HG03159 (cell line): Measurements from ENCODE around the gene C11orf86.
A peak's percentile ranks its signal among the peaks of the same experiment; 100 is the strongest.
"Not testable (repeated sequence)": the region's sequence is repeated elsewhere in the genome, so short reads cannot be mapped to it uniquely, and the experiment has no call there.

Experiments
- ATAC-seq: cut with Tn5 transposase; IDR thresholded peaks from one replicate; pipeline ENCODE4 v1.9.1; 2021; ENCODE audit warnings: mild to moderate bottlenecking, moderate library complexity; ENCODE audit not compliant: unreplicated experiment

Gene C11orf86

GRCh38 chr11:66974724-66975404, at the start of gene C11orf86:
Gene C11orf86 (plus strand): TSS chr11:66975304. CDS start chr11:66975363, 59 bp downstream.
- ATAC-seq, result no peak

DNA sequence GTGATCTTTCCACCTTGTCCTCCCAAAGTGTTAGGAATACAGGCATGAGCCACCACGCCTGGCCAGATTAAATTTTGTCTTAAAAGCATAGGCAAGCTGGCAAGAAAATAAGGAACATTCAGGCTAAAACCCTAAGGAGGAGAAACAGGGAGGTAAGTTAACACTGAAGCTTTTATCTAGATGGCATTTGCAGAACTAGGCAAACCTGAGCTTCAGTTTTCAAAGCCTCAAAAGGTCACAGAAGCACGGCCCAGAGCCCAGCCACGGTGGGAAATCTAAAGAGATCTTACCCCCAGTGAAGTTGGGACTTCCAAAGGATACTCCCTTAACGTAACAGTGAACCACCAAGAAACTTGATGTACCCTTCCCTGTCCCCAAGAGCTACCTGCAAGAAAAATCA, 45.4 kb upstream of the C11orf86 start:
- no peak for ATAC-seq

DNA sequence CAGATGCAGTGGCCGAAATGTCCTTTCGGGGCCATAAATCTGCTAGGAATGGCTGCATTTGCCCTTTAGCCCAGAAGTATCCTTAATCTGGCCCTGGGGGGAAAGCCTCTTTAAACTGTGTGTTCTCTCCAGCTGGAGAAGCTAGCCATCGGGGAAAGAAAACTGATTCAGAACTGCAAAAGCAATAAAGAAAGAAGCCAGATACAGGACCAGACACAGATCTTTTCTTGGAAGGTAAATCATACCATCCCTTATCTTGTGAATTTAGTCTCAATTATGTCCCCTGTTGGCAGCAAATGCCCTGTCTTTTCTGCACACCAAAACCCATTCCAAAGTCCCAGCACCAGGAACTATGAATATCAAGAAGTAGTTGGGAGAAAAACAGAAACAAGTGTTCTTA, 42.6 kb upstream of the C11orf86 start:
- no peak for ATAC-seq

- no peak for ATAC-seq
Measured at GRCh38 chr11:66933531-66933930, 41.6 kb upstream of the C11orf86 start.

DNA sequence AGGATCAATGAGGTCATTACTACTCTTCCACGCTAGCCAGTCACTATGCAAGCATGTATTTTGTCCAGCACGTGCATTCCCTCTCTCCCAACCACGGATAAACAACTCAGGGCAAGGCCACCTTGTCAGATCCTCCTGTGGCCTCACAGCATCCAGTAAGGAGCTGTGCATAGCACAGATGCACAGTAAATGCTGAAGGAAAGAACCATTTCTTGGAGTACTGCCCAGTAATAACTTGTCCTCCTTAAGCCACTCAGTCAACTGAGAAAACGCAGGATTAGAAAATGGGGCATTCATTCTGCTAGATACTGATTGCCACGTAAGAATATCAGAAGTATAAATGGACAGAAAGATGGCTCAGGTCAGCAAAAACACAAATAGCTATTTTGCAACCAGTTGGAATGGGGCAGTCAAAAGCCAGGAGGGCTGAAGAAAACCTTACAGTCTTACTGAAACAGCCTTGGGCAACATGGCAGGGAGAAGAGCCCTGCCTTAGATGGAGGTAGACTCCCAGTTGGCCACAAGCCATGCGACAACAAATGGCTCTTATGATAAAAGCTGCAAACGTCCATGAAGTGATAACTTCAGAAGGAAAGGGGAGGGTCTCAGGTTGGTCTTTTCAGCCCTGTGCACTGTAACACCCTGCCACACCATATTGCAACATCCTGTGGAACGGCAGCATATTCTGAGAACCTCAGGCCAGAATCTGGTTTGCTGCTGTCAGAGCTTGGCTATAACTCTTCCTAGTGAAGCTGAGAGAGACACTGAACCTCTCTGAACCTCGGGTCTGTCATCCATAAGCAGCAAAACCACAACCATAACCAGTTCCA, 39.9 kb upstream of the C11orf86 start:
- ATAC-seq, result no peak

DNA sequence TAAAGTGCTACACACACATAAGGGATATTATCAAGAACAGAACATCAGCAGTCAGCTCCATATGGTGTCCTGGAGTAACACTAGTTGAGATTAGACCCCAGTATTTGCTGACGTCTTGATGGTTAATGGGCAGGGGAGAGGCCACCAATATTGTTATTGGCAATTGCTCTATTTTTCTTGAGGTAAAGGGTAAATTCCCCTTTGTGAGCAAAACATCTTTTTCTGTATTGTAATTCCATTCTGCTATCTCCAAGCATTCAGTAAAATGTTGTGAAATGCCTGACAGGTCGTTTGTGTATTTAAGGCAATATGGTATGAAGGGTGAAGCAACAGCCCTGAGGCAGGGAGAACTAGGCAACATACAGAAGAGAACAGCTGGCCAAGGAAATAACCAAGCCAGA, 38.8 kb upstream of the C11orf86 start:
- no peak for ATAC-seq

DNA sequence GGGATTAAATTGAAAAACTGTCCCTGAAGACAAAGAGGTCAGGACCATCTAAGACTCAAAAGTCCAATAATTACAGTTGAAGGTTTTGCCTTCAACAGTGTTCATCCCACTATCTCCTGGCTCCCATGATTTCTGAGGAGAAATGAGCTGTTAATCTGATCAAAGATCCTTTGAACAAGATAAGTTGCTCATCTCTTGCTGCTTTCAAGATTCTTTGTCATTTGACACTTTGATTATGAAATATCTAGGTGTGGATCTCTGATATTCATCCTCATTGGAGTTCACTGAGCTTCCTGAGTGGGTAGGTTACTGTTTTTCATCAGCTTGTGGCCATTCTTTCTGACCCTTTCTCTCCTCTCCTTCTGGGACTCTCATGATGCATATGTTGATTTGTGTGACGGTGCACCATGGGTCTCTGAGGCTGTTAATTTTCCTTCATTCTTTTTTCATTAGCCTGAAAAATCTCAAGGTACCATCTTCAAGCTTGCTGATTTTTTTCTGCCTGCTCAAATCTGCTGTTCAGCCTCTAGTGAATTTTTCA, 37.8 kb upstream of the C11orf86 start:
- no peak for ATAC-seq

DNA sequence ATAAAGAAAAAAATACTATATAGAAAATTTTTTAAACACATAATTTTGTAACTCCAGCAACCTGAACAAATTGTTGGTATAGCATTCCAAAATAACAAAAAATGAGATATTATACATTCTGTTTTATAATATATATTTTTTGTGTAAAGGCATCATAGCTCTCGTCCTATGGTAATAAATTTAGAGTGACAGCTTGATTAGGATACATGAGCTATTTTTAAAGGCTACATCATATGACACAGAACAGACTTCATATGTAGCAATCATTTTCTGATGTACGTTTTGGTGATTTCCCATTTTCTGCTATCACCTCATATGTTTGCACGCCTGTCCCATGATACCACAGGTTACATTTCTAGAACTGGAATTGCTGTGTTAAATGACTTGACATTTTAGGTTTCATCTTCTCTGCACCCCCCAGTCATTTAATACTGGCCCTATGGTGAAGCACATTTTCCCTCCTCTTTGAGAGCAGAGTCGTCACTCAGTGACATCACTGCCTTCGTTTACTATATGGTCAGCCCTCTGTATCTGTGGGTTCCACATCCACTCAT, 36.4 kb upstream of the C11orf86 start:
- no peak for ATAC-seq

- no peak for ATAC-seq
Measured at GRCh38 chr11:66950112-66950535, 25.0 kb upstream of the C11orf86 start.

- ATAC-seq, result no peak
Measured at GRCh38 chr11:66951135-66951534, 24.0 kb upstream of the C11orf86 start.

DNA sequence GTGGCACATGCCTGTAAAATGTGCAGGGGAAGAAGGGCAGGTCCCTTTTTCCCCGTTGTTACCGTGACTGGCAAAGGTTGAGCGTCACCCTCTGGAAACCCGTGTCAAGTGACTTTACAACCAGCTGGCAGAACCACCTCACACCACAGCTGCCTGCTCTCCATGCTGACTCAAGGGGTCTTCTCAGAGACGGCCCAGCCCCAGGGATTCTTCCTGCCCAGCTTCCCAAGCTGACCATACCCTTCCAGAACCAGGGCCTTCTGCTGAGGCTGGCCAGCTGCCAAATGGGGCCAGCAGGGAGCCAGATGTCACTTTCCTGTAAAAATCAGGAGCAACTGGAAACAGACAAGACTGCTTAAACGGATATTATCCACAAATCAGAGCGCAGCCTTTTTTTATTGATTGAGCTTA, 23.2 kb upstream of the C11orf86 start:
- ATAC-seq, result no peak

- ATAC-seq, result no peak
Measured at GRCh38 chr11:66953081-66953833, 21.8 kb upstream of the C11orf86 start.

DNA sequence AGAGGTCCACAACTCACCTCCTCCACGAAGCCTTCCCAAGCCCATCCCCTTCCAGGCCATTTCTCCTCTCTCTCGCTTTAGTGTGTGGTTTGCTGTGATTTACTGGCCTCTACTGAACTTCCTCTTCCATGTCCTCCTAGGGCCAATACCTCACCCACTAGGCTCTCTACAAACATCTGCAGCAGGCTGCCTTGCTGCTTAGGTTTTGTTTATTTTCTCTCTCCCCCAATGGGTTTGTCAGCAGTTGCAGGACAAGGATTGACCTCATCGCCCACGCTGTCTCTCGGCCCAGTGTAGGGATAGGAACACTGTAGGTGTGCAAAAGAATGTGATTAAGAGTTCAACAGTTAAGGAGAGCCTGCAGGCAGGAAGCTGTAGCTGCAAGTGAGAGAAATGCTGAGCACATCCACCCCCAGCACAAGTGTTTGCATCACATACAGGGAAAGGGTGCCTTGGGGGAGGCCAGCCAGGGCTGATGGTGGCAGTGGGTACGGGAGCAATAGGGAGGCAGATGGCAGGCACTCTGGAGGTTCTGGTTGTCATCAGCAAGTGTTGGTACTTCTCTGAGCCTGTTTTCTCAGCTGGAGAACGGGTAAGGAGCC, 18.3 kb upstream of the C11orf86 start:
- no peak for ATAC-seq

- peak; percentile 19 for ATAC-seq
Measured at GRCh38 chr11:66957971-66958231, 17.2 kb upstream of the C11orf86 start.

- ATAC-seq, result peak; percentile 89
Measured at GRCh38 chr11:66958232-66958955, 16.7 kb upstream of the C11orf86 start, which contains the start of gene PC. Gene PC (minus strand): TSS chr11:66958383. CDS start chr11:66872159, 86,224 bp downstream.

- ATAC-seq, result no peak
Measured at GRCh38 chr11:66958956-66959274, 16.2 kb upstream of the C11orf86 start.

DNA sequence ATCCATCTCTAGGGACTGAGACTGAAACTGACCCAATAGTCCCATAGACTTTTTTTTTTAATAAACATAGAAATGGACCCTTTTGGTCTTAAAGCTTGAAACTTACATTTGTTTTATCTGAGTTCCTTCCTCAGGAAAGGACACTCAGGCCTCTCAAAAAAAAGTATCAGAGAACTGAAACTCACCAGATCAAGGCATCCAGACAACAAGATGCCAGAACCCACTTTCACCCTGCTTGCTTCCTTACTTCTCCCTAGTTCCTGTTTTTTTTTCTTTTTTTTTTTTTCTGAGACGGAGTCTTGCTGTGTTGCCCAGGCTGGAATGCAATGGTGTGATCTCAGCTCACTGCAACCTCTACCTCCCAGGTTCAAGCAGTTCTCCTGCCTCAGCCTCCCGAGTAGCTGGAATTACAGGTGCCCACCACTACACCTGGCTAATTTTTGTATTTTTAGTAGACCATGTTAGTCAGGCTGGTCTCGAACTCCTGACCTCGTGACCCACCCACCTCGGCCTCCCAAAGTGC, 13.4 kb upstream of the C11orf86 start:
- not testable (repeated sequence) for ATAC-seq

- no peak for ATAC-seq
Measured at GRCh38 chr11:66962247-66962646, 12.9 kb upstream of the C11orf86 start.

DNA sequence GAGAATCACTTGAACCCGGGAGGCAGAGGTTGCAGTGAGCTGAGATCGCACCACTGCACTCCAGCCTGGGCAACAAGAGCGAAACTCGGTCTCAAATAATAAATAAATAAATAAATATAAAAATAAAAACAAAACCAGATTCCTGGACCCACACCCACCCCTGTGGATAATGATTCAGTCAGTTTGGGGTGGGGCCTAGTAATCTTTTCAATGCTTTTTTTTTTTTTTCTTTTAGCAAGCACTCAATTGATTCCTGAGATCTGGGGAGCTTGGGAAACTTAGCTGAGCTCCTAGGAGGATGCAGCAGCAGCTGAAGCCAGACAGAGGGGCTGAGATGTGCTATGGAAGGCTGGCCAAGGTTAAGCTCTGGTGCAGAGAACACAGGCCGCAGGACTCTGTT, 12.3 kb upstream of the C11orf86 start:
- no peak for ATAC-seq

DNA sequence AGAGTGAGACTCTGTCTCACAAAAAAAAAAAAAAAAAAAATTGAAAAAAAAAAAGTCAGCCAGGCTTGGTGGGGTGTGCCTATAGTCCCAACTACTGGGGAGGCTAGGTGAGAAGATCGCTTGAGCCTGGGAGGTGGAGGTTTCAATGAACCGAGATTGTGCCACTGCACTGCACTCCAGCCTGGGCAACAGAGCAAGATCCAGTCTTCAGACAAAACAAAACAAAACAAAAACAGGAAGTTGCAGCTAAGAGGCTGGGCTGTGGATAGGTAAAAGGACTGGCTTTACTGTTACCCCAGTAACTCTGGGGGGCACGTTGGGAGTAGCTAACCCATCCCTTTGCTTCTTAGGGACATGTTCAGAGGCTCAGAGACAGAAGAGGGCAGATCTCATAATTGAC, 10.6 kb upstream of the C11orf86 start:
- no peak for ATAC-seq
